H9 (cell line): Measurements from ENCODE around the gene ITPR1. TPM values are rescaled to one million over a fixed set of nuclear protein-coding genes. Genes with fewer than 3 reads are reported as not detected.

ENCODE experiments used
- DNase-seq: peaks from one replicate; pipeline ENCODE4 v3.0.0-alpha.2; 2017
- H2AFZ ChIP-seq: one replicate; pipeline ENCODE4 v1.6.1; 2013; ENCODE audit warnings: mild to moderate bottlenecking, low read length, control low read depth, moderate library complexity
- H2AK5ac ChIP-seq: 2 replicates; pipeline ENCODE4 v1.6.1; 2013; ENCODE audit warnings: low read length, control low read depth, mixed read lengths; ENCODE audit not compliant: insufficient read length
- H2BK120ac ChIP-seq: one replicate; pipeline ENCODE4 v1.6.1; 2013; ENCODE audit warnings: low read depth, mild to moderate bottlenecking, low read length, control low read depth, inconsistent platforms; ENCODE audit not compliant: poor library complexity, severe bottlenecking
- H2BK12ac ChIP-seq: 2 replicates; pipeline ENCODE4 v1.6.1; 2013; ENCODE audit warnings: low read length, control low read depth, mixed read lengths, low read depth; ENCODE audit not compliant: insufficient read length
- H2BK15ac ChIP-seq: 2 replicates; pipeline ENCODE4 v1.6.1; 2013; ENCODE audit warnings: low read depth, low read length, control low read depth
- H2BK20ac ChIP-seq: one replicate; pipeline ENCODE4 v1.6.1; 2013; ENCODE audit warnings: low read depth, mild to moderate bottlenecking, low read length, control low read depth, inconsistent platforms; ENCODE audit not compliant: poor library complexity, severe bottlenecking
- H2BK5ac ChIP-seq: 2 replicates; pipeline ENCODE4 v1.6.1; 2013; ENCODE audit warnings: low read length, control low read depth, mixed read lengths; ENCODE audit not compliant: insufficient read length
- H3K14ac ChIP-seq: 2 replicates; pipeline ENCODE4 v1.6.1; 2013; ENCODE audit warnings: low read length, control low read depth; ENCODE audit not compliant: insufficient read depth
- H3K18ac ChIP-seq: 2 replicates; pipeline ENCODE4 v1.6.1; 2013; ENCODE audit warnings: low read depth, mild to moderate bottlenecking, mixed read lengths, low read length, control low read depth; ENCODE audit not compliant: insufficient read length
- H3K23ac ChIP-seq: 2 replicates; pipeline ENCODE4 v1.6.1; 2013; ENCODE audit warnings: low read length, control low read depth, mixed read lengths, low read depth; ENCODE audit not compliant: insufficient read length
- H3K23me2 ChIP-seq: 2 replicates; pipeline ENCODE4 v1.6.1; 2013; ENCODE audit warnings: low read depth, mild to moderate bottlenecking, mixed read lengths, low read length, control low read depth; ENCODE audit not compliant: insufficient read length, poor library complexity, severe bottlenecking
- H3K27ac ChIP-seq: 2 replicates; pipeline ENCODE4 v1.5.1; 2013; ENCODE audit warnings: low read length, control low read depth, mixed read lengths, low read depth; ENCODE audit not compliant: insufficient read length
- H3K27me3 ChIP-seq: 2 replicates; pipeline ENCODE4 v1.6.1; 2013; ENCODE audit warnings: low read length, control low read depth, inconsistent platforms; ENCODE audit not compliant: insufficient read depth
- H3K4ac ChIP-seq: 2 replicates; pipeline ENCODE4 v1.6.1; 2013; ENCODE audit warnings: low read depth, mild to moderate bottlenecking, control low read depth, inconsistent platforms, low read length, moderate library complexity
- H3K4me1 ChIP-seq: 2 replicates; pipeline ENCODE4 v1.6.1; 2013; ENCODE audit warnings: low read length, control low read depth, inconsistent platforms; ENCODE audit not compliant: insufficient read depth
- H3K4me2 ChIP-seq: 2 replicates; pipeline ENCODE4 v1.6.1; 2013; ENCODE audit warnings: low read length, control low read depth, mixed read lengths; ENCODE audit not compliant: insufficient read length, insufficient read depth
- H3K56ac ChIP-seq: 2 replicates; pipeline ENCODE4 v1.6.1; 2013; ENCODE audit warnings: low read depth, mild to moderate bottlenecking, mixed read lengths, low read length, control low read depth; ENCODE audit not compliant: insufficient read length
- H3K79me1 ChIP-seq: 2 replicates; pipeline ENCODE4 v1.6.1; 2013; ENCODE audit warnings: low read depth, mild to moderate bottlenecking, moderate library complexity, low read length, control low read depth, inconsistent platforms; ENCODE audit not compliant: insufficient read depth, poor library complexity, severe bottlenecking
- H3K79me2 ChIP-seq: 2 replicates; pipeline ENCODE4 v1.6.1; 2013; ENCODE audit warnings: low read length, control low read depth, inconsistent platforms; ENCODE audit not compliant: insufficient read depth
- H3K9ac ChIP-seq: 2 replicates; pipeline ENCODE4 v1.6.1; 2013; ENCODE audit warnings: low read length, control low read depth, mixed read lengths; ENCODE audit not compliant: insufficient read length; ENCODE audit errors: extremely low read depth
- H3K9me3 ChIP-seq: one replicate; pipeline ENCODE4 v1.6.1; 2013; ENCODE audit warnings: low read depth, low read length, inconsistent platforms; ENCODE audit not compliant: control insufficient read depth
- H3T11ph ChIP-seq: one replicate; pipeline ENCODE4 v1.6.1; 2013; ENCODE audit warnings: mild to moderate bottlenecking, low read length, control low read depth, inconsistent platforms
- H4K20me1 ChIP-seq: one replicate; pipeline ENCODE4 v1.6.1; 2013; ENCODE audit not compliant: control insufficient read depth, insufficient read length, insufficient read depth
- H4K5ac ChIP-seq: 2 replicates; pipeline ENCODE4 v1.6.1; 2013; ENCODE audit warnings: low read depth, mild to moderate bottlenecking, mixed read lengths, low read length, control low read depth; ENCODE audit not compliant: insufficient read length
- H4K8ac ChIP-seq: replicated peaks from 2 replicates; pipeline ENCODE4 v1.6.1; 2013; ENCODE audit warnings: low read length, control low read depth, mixed read lengths, low read depth; ENCODE audit not compliant: insufficient read length
- H4K91ac ChIP-seq: 2 replicates; pipeline ENCODE4 v1.6.1; 2013; ENCODE audit warnings: low read depth, mild to moderate bottlenecking, moderate library complexity, mixed read lengths, low read length, control low read depth; ENCODE audit not compliant: insufficient read length
- H3K27ac Mint-ChIP-seq, 3 experiments: 2 replicates in 2 of 3; 3 replicates in 1 of 3; pipeline ENCODE4 v1.8.0; 2020 to 2021; ENCODE audit warnings: mixed read lengths in 3 of 3, mild to moderate bottlenecking in 1 of 3, moderate library complexity in 1 of 3
- H3K27me3 Mint-ChIP-seq: 2 replicates; pipeline ENCODE4 v1.8.0; 2021; ENCODE audit warnings: low read depth, mild to moderate bottlenecking, moderate library complexity, mixed read lengths
- H3K36me3 Mint-ChIP-seq, 3 experiments: 2 replicates in 2 of 3; 3 replicates in 1 of 3; pipeline ENCODE4 v1.8.0; 2020 to 2021; ENCODE audit warnings: low read depth in 3 of 3, mixed read lengths in 3 of 3; ENCODE audit not compliant: insufficient read depth in 1 of 3
- H3K4me1 Mint-ChIP-seq, 2 experiments: 2 replicates each; pipeline ENCODE4 v1.8.0; 2020; ENCODE audit warnings: mixed read lengths in 2 of 2
- H3K4me3 Mint-ChIP-seq, 2 experiments: 2 replicates in 1 of 2; 3 replicates in 1 of 2; pipeline ENCODE4 v1.8.0; 2020 to 2021; ENCODE audit warnings: mild to moderate bottlenecking in 2 of 2, mixed read lengths in 2 of 2, moderate library complexity in 1 of 2
- H3K9me3 Mint-ChIP-seq, 2 experiments: 2 replicates in 1 of 2; 3 replicates in 1 of 2; pipeline ENCODE4 v1.8.0; 2020; ENCODE audit warnings: mild to moderate bottlenecking in 2 of 2, mixed read lengths in 2 of 2, moderate library complexity in 1 of 2
- CTCF ChIP-seq: fragments of 200-600 bp; sonication (generic); conservative IDR thresholded peaks from 3 replicates; pipeline ENCODE4 v1.8.0; 2021; ENCODE audit warnings: antibody characterized with exemption, mild to moderate bottlenecking
- WGBS: extraction: QIAGEN DNeasy Blood & Tissue Kit; methylation state at CpG from one replicate; pipeline ENCODE4 v1.1.7; 2013; ENCODE audit warnings: missing lambda C conversion rate, low lambda C conversion rate, mixed read lengths; ENCODE audit not compliant: insufficient read length; ENCODE audit errors: extremely low coverage; 5-methylcytosine and 5-hydroxymethylcytosine counted together
- total RNA-seq: library from RNA; stranded (reverse); gene quantifications from 2 replicates; pipeline ENCODE4 v1.2.1, GENCODE V29; 2021

Gene ITPR1
- total RNA-seq, 1 experiment from 2014 or later: 4.2 TPM

DNA sequence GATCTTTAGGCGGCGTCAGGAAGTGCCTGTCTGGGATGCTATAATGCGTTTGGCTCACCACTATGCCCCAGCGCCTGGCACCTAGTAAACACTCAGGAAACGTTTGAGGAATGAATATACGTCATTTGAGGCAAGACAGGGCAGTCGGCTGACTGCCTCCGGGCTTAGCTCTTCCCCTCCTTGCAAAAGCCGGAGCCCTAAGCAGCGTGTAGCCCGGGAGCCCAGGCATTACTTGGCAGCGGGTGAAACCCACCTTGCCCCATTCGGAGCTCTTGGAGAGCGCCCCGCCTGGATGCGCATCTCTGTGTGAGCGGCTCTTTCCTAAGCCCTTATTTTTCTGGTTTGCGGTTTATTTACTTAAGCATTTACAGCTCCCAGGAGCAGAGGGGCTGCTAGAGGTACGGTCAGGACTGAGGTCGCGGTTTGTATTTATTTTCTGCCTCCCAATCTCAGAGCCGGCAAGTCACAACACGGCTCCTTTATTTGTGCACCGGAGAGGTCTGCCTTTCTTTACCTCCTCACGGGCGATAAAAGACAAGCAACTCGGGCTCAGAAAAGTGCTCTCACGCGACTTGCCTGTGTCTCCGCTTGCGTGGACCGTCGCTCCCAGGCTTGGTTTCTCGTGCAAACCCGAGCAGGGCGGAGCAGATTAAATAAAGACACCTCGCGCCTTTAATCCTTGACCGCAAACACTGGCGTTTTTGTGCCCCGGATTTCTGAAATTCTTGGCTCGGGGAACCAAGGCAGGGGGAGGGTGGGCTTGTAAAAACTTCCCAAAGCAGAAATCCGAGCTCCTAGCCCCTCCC lies 737 bp upstream of the ITPR1 start:
- Mint-ChIP-seq H3K27me3 (peaks cover 54% of the 10 kb centered on the region), H3K4me3 (peak overlapping the region; percentile 88 to 92), H3K27ac (peak overlapping the region; percentile 81 to 98 (median 83); a peak in 5 of 7 replicates), H3K36me3 (no peaks in the 10 kb centered on the region), H3K9me3 (no peaks in the 10 kb centered on the region), H3K4me1 (peaks cover 13 to 16% of the 10 kb centered on the region in 2 experiments)
- peak overlapping the region; percentile 76 for H2AFZ ChIP-seq
- no peaks in the 10 kb centered on the region for H3K79me1 ChIP-seq
- H3K27ac ChIP-seq: no peak overlapping the region
- peak; percentile 67 for DNase-seq
- H2BK120ac ChIP-seq: no peak overlapping the region
- no peak overlapping the region for H4K5ac ChIP-seq
- peak overlapping the region; percentile 68 for H3K9ac ChIP-seq
- 0 out of 3 replicates have a peak, but pooled peaks have one; percentile 11 for TF ChIP-seq CTCF
- H2BK12ac ChIP-seq: no peak overlapping the region
- no peaks in the 10 kb centered on the region for H3K27me3 ChIP-seq
- H3T11ph ChIP-seq: no peak overlapping the region
- peak overlapping the region; percentile 82 for H3K4me2 ChIP-seq
- H4K8ac ChIP-seq: no peak overlapping the region
- H3K23ac ChIP-seq: no peak overlapping the region
- H3K79me2 ChIP-seq: no peaks in the 10 kb centered on the region
- WGBS: no CpG with 5 or more reads among the region's 43 CpGs
- H2BK5ac ChIP-seq: no peak overlapping the region
- no peaks in the 10 kb centered on the region for H4K20me1 ChIP-seq
- H2AK5ac ChIP-seq: no peak overlapping the region
- peak overlapping the region; percentile 2 for H3K18ac ChIP-seq
- H2BK20ac ChIP-seq: no peak overlapping the region
- H4K91ac ChIP-seq: no peak overlapping the region
- H3K9me3 ChIP-seq: no peaks in the 10 kb centered on the region
- no peak overlapping the region for H3K14ac ChIP-seq
- 0 out of 2 replicates have a peak, but pooled peaks cover 2% of the 10 kb centered on the region for H3K4me1 ChIP-seq
- no peak overlapping the region for H2BK15ac ChIP-seq
- no peak overlapping the region for H3K56ac ChIP-seq
- H3K23me2 ChIP-seq: peaks cover 16% of the 10 kb centered on the region
- H3K4ac ChIP-seq: no peak overlapping the region
